Activated CD8-positive, alpha-beta memory T cell treated with anti-CD3 and anti-CD28 coated beads, Interleukin-2, amount 50 U/mL, for 24 hours (primary cell): ENCODE measurements around the gene TBC1D2B.

Experiments
- DNase-seq: peaks from one replicate; pipeline ENCODE4 v3.0.0-alpha.2; 2020; ENCODE audit errors: extremely low read depth

Gene TBC1D2B

GRCh38 chr15:78097667-78098066, 20.2 kb upstream of the TBC1D2B start:
- no peak for DNase-seq

GRCh38 chr15:78093242-78094020, 15.9 kb upstream of the TBC1D2B start:
- no peak for DNase-seq

GRCh38 chr15:78092261-78093041, 14.9 kb upstream of the TBC1D2B start, which contains the start of gene SH2D7:
Gene SH2D7 (plus strand): TSS chr15:78092561. CDS start chr15:78092585, 24 bp downstream.
- no peak for DNase-seq

- DNase-seq, result no peak
These were observed 13.0 kb upstream of the TBC1D2B start for GRCh38 chr15:78090422-78091063.

GRCh38 chr15:78088773-78089080, 11.2 kb upstream of the TBC1D2B start:
- no peak for DNase-seq

- DNase-seq, result no peak
These were observed 10.7 kb upstream of the TBC1D2B start for GRCh38 chr15:78087951-78088772.

GRCh38 chr15:78085928-78086327, 8.4 kb upstream of the TBC1D2B start:
- no peak for DNase-seq

GRCh38 chr15:78084449-78084750, 6.9 kb upstream of the TBC1D2B start:
- no peak for DNase-seq

- no peak for DNase-seq
These were observed 6.4 kb upstream of the TBC1D2B start for GRCh38 chr15:78083687-78084448.

GRCh38 chr15:78083186-78083585, 5.7 kb upstream of the TBC1D2B start:
- no peak for DNase-seq

GRCh38 chr15:78082743-78083110, 5.2 kb upstream of the TBC1D2B start:
- no peak for DNase-seq

- DNase-seq, result no peak
These were observed 4.7 kb upstream of the TBC1D2B start for GRCh38 chr15:78082106-78082742.

- no peak for DNase-seq
These were observed 2.6 kb upstream of the TBC1D2B start for GRCh38 chr15:78080088-78080460.

- DNase-seq, result no peak
These were observed 2.0 kb upstream of the TBC1D2B start for GRCh38 chr15:78079298-78080087.

GRCh38 chr15:78077871-78078210, 330 bp upstream of the TBC1D2B start:
- DNase-seq, result no peak

- no peak for DNase-seq
These were observed 1.1 kb downstream of the TBC1D2B start for GRCh38 chr15:78076231-78077052.

- no peak for DNase-seq
These were observed 1.9 kb downstream of the TBC1D2B start for GRCh38 chr15:78075490-78076230.

- DNase-seq, result no peak
These were observed 4.3 kb downstream of the TBC1D2B start for GRCh38 chr15:78073046-78073787.
